Caco-2 (cell line): Measurements from ENCODE around the gene KRTAP4-4. TPM values are rescaled to one million over a fixed set of nuclear protein-coding genes. Genes with fewer than 3 reads are reported as not detected.

Source experiments
- BruUV-seq: library from RNA; stranded (reverse); fragments of 400-500 nt; replicated peaks from 2 replicates; lab custom pipeline; 2021; lab: Mats Ljungman, UMichigan
- CTCF ChIA-PET: fragments of 300-600 bp; sonication (Branson Sonifier 250); formaldehyde crosslinking; loops from one replicate; lab custom pipeline; 2022; ENCODE audit warnings: antibody characterized with exemption; lab: Charles Lee
- POLR2A ChIA-PET: fragments of 300-600 bp; sonication (Branson Sonifier 250); formaldehyde crosslinking; loops from one replicate; lab custom pipeline; 2022; ENCODE audit warnings: antibody characterized with exemption; lab: Charles Lee
- DNase-seq, 2 experiments: peaks; one replicate each; pipeline versions ENCODE4 v3.0.0 to v3.0.0-alpha.2; 2020 to 2022
- H3K27me3 ChIP-seq: replicated peaks from 2 replicates; pipeline ENCODE4 v1.6.0; 2011; ENCODE audit warnings: low read length; ENCODE audit not compliant: control insufficient read depth, insufficient read depth
- H3K36me3 ChIP-seq: 2 replicates; pipeline ENCODE4 v1.5.1; 2011; ENCODE audit warnings: low read length; ENCODE audit not compliant: control insufficient read depth, insufficient read depth
- H3K4me1 ChIP-seq: fragments of 250-450 bp; sonication (Bioruptor Pico); 2 replicates; pipeline ENCODE4 v1.5.1; 2020; ENCODE audit warnings: mild to moderate bottlenecking
- H3K4me3 ChIP-seq: 2 replicates; pipeline ENCODE4 v1.5.1; 2011; ENCODE audit warnings: low read depth, mild to moderate bottlenecking, control low read depth, low read length
- H3K9me3 ChIP-seq: fragments of 250-450 bp; sonication (Bioruptor Pico); 2 replicates; pipeline ENCODE4 v1.5.1; 2020; ENCODE audit warnings: mild to moderate bottlenecking, moderate library complexity
- H3K27ac Mint-ChIP-seq: one replicate; pipeline ENCODE4 v1.8.0; 2022; ENCODE audit warnings: mixed read lengths; ENCODE audit not compliant: unreplicated experiment
- H3K27me3 Mint-ChIP-seq: one replicate; pipeline ENCODE4 v1.8.0; 2022; ENCODE audit warnings: mixed read lengths; ENCODE audit not compliant: insufficient read depth, unreplicated experiment
- H3K36me3 Mint-ChIP-seq: one replicate; pipeline ENCODE4 v1.8.0; 2022; ENCODE audit warnings: mild to moderate bottlenecking, mixed read lengths; ENCODE audit not compliant: insufficient read depth, unreplicated experiment
- H3K4me1 Mint-ChIP-seq: one replicate; pipeline ENCODE4 v1.8.0; 2022; ENCODE audit warnings: low read depth, mixed read lengths; ENCODE audit not compliant: unreplicated experiment
- H3K4me3 Mint-ChIP-seq: one replicate; pipeline ENCODE4 v1.8.0; 2022; ENCODE audit warnings: mild to moderate bottlenecking, moderate library complexity, mixed read lengths; ENCODE audit not compliant: unreplicated experiment
- H3K9me3 Mint-ChIP-seq: one replicate; pipeline ENCODE4 v1.8.0; 2022; ENCODE audit warnings: mixed read lengths; ENCODE audit not compliant: unreplicated experiment
- intact Hi-C: fragments of 100-400 bp; cut with micrococcal nuclease; formaldehyde crosslinking; loops from one replicate; pipeline ENCODE4 v1.10.0; 2022; ENCODE audit not compliant: unreplicated experiment
- total RNA-seq: library from RNA; stranded (reverse); gene quantifications from 2 replicates; pipeline ENCODE4 v1.2.3, GENCODE V29; 2022
- TF ChIP-seq, protein P1 (sequence below), 2 experiments: fragments of 200-600 bp in 1 of 2; IDR thresholded peaks; 1 replicate in 1 of 2; 2 replicates in 1 of 2; pipeline versions ENCODE4 v1.5.1 to v1.8.0; 2011 to 2022; ENCODE audit warnings: antibody characterized with exemption in 1 of 2, control low read depth in 1 of 2, inconsistent platforms in 1 of 2, low read depth in 1 of 2, low read length in 1 of 2, mild to moderate bottlenecking in 1 of 2, moderate library complexity in 1 of 2; ENCODE audit not compliant: insufficient read depth in 1 of 2, severe bottlenecking in 1 of 2, unreplicated experiment in 1 of 2

KRTAP4-4 gene
- total RNA-seq, 1 experiment from 2014 or later: not detected

DNA sequence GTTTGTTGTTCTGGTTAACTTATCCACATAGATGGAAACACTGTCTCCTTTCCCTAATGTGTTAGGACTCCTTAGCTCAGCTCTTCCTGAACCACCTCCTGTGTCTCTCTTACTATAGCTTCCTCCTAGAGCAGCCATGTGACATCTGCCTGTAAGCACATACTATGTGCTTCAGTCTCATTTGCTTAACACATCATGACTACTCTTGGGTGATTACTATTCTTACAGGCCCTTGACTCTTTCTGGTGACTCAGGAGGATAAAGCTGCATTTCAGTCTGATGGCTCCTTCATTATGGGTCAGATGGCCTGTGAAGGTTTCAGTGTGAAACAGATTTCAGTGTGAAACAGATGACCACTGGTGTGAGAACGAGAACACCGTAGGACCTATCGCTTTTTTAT lies 17.8 kb upstream of the KRTAP4-4 start:
- Mint-ChIP-seq H3K36me3 (no peaks in the 10 kb centered on the region), H3K9me3 (no peaks in the 10 kb centered on the region), H3K27ac (no peak overlapping the region), H3K4me1 (peaks cover 9% of the 10 kb centered on the region), H3K27me3 (no peaks in the 10 kb centered on the region), H3K4me3 (no peak overlapping the region)
- no peak for DNase-seq
- Histone ChIP-seq H3K36me3 (no peaks in the 10 kb centered on the region), H3K4me1 (peaks cover 15% of the 10 kb centered on the region), H3K27me3 (no peaks in the 10 kb centered on the region), H3K9me3 (no peaks in the 10 kb centered on the region), H3K4me3 (no peak overlapping the region)
- POLR2A ChIA-PET: no interaction called here
- CTCF ChIA-PET: no interaction called here
- no TSS peak for BruUV-seq
- intact Hi-C loops: no loop called here
- TF ChIP-seq, protein P1, sequence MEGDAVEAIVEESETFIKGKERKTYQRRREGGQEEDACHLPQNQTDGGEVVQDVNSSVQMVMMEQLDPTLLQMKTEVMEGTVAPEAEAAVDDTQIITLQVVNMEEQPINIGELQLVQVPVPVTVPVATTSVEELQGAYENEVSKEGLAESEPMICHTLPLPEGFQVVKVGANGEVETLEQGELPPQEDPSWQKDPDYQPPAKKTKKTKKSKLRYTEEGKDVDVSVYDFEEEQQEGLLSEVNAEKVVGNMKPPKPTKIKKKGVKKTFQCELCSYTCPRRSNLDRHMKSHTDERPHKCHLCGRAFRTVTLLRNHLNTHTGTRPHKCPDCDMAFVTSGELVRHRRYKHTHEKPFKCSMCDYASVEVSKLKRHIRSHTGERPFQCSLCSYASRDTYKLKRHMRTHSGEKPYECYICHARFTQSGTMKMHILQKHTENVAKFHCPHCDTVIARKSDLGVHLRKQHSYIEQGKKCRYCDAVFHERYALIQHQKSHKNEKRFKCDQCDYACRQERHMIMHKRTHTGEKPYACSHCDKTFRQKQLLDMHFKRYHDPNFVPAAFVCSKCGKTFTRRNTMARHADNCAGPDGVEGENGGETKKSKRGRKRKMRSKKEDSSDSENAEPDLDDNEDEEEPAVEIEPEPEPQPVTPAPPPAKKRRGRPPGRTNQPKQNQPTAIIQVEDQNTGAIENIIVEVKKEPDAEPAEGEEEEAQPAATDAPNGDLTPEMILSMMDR (IDR thresholded peaks at IDR 0.05; ENCODE audit: insufficient read depth in 1 of 2, low read depth in 1 of 2, low read length in 1 of 2, severe bottlenecking in 1 of 2, unreplicated experiment in 1 of 2): no peak

DNA sequence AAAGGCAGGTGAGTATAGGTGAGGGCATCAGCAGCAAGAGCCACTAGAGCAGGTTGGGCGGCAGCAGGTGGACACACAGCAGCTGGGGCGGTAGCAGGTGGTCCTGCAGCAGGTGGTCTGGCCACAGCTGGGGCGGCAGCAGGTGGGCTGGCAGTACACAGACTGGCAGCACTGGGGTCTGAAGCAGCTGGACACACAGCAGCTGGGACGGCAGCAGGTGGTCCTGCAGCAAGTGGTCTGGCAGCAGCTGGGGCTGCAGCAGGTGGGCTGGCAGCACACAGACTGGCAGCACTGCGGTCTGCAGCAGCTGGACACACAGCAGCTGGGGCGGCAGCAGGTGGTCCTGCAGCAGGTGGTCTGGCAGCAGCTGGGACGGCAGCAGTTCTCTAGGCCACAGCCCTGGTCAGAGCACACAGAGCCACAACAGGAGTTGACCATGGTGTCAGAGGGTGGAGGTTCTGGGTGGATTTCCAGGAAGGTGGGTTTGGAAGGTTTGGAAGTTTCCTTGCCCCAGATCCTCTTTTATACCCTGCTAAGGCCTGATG lies 17.3 kb upstream of the KRTAP4-4 start, which contains the start of gene KRTAP4-2:
Gene KRTAP4-2, minus strand, starts transcription at position 495 of the 545 bp plus-strand sequence. Its CDS starts 57 bp downstream, at position 438.
- Mint-ChIP-seq H3K4me1 (peaks cover 6% of the 10 kb centered on the region), H3K4me3 (no peak within 1 kb of the TSS), H3K9me3 (no peaks in the 10 kb centered on the region), H3K36me3 (no peaks in the 10 kb centered on the region), H3K27me3 (no peaks in the 10 kb centered on the region), H3K27ac (no peak within 1 kb of the TSS)
- TF ChIP-seq, protein P1 (IDR thresholded peaks at IDR 0.05; ENCODE audit: insufficient read depth in 1 of 2, low read depth in 1 of 2, low read length in 1 of 2, severe bottlenecking in 1 of 2, unreplicated experiment in 1 of 2): no peak
- no peaks in the 10 kb centered on the region for H3K36me3 ChIP-seq
- no peaks in the 10 kb centered on the region for H3K27me3 ChIP-seq
- DNase-seq: no peak
- intact Hi-C loops: no loop called here
- BruUV-seq: no TSS peak
- H3K9me3 ChIP-seq: no peaks in the 10 kb centered on the region
- ChIA-PET POLR2A (no interaction called here), CTCF (no interaction called here)
- peaks cover 10% of the 10 kb centered on the region for H3K4me1 ChIP-seq
- no peak within 1 kb of the TSS for H3K4me3 ChIP-seq

DNA sequence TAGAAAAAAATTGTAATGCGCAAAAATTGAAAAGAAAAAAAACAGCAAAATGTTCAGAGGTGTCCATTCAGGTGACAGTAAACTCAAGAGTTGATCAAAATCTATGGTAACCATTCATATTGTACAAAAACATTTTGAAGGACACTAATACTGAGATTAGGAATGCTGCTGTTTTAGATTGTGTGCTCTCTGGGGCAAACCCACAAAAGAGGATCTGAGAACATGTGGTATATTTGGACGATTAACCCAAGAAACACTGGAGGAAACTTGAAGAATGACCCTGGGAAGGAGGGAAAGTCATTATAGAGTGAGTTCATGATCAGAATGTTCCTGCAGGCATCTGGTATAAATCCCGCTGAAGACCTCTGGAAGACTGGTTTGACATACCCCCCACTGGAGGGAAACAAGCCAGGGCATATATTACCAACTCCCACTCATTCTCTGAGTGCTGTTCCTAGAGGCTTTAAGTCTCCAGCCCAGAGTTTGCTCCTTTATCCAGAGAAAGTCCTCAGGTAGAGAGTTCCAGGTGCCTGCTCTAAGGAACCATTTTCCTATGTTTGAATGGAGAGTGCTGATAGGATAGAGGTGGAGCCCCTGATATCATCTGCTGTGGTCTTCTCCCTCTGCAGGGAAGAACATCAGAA lies 16.3 kb upstream of the KRTAP4-4 start:
- Histone ChIP-seq H3K9me3 (no peaks in the 10 kb centered on the region), H3K27me3 (no peaks in the 10 kb centered on the region), H3K4me1 (peaks cover 6% of the 10 kb centered on the region), H3K36me3 (no peaks in the 10 kb centered on the region), H3K4me3 (no peak overlapping the region)
- no peak overlapping the region for H3K4me3 Mint-ChIP-seq
- H3K27ac Mint-ChIP-seq: no peak overlapping the region
- H3K27me3 Mint-ChIP-seq: no peaks in the 10 kb centered on the region
- ChIA-PET POLR2A (no interaction called here), CTCF (no interaction called here)
- intact Hi-C loops: no loop called here
- TF ChIP-seq, protein P1 (IDR thresholded peaks at IDR 0.05; ENCODE audit: insufficient read depth in 1 of 2, low read depth in 1 of 2, low read length in 1 of 2, severe bottlenecking in 1 of 2, unreplicated experiment in 1 of 2): no peak
- no TSS peak for BruUV-seq
- H3K9me3 Mint-ChIP-seq: no peaks in the 10 kb centered on the region
- DNase-seq: no peak
- H3K36me3 Mint-ChIP-seq: no peaks in the 10 kb centered on the region
- H3K4me1 Mint-ChIP-seq: no peaks in the 10 kb centered on the region
